OCI-LY7 (cell line): ENCODE measurements around the gene PPP4C. TPM values are rescaled to one million over a fixed set of nuclear protein-coding genes. Genes with fewer than 3 reads are reported as not detected.

Experiments used
- BruUV-seq: library from RNA; stranded (reverse); fragments of 400-500 nt; replicated peaks from 2 replicates; lab custom pipeline; 2021; lab: Mats Ljungman, UMichigan
- CTCF ChIA-PET: fragments of 300-600 bp; sonication (Branson Sonifier 250); formaldehyde crosslinking; loops from one replicate; lab custom pipeline; 2022; ENCODE audit warnings: antibody characterized with exemption; ENCODE audit not compliant: unreplicated experiment; lab: Charles Lee
- POLR2A ChIA-PET: fragments of 300-600 bp; sonication (Branson Sonifier 250); formaldehyde crosslinking; loops from one replicate; lab custom pipeline; 2022; ENCODE audit warnings: antibody characterized with exemption; lab: Charles Lee
- DNase-seq: peaks from one replicate; pipeline ENCODE4 v3.0.0-alpha.2; 2015; ENCODE audit warnings: low spot score
- H2AFZ ChIP-seq: fragments of 200-600 bp; sonication (generic), shearing (Covaris generic); 2 replicates; pipeline ENCODE4 v1.6.1; 2014; ENCODE audit warnings: mild to moderate bottlenecking, antibody characterized with exemption, low read length, moderate library complexity
- H3K27ac ChIP-seq: fragments of 200-600 bp; sonication (generic); 2 replicates; pipeline ENCODE4 v1.5.1; 2014; ENCODE audit warnings: mixed run types, low read depth, mild to moderate bottlenecking, moderate library complexity, low read length, inconsistent platforms; ENCODE audit not compliant: poor library complexity, severe bottlenecking
- H3K36me3 ChIP-seq: fragments of 200-600 bp; sonication (generic); 2 replicates; pipeline ENCODE4 v1.6.1; 2014; ENCODE audit warnings: mild to moderate bottlenecking, antibody characterized with exemption, low read length, moderate library complexity, mixed read lengths; ENCODE audit not compliant: insufficient read depth
- H3K4me1 ChIP-seq: fragments of 200-600 bp; sonication (generic); 2 replicates; pipeline ENCODE4 v1.5.1; 2014; ENCODE audit warnings: mild to moderate bottlenecking, low read length; ENCODE audit not compliant: insufficient read depth, poor library complexity, severe bottlenecking
- H3K4me2 ChIP-seq: fragments of 200-600 bp; sonication (generic); 2 replicates; pipeline ENCODE4 v1.6.1; 2014; ENCODE audit warnings: mild to moderate bottlenecking, low read length
- H3K4me3 ChIP-seq: fragments of 200-600 bp; sonication (generic); 2 replicates; pipeline ENCODE4 v1.5.1; 2014; ENCODE audit warnings: mild to moderate bottlenecking, low read depth, low read length; ENCODE audit not compliant: poor library complexity, severe bottlenecking
- H3K79me2 ChIP-seq: fragments of 200-600 bp; sonication (generic); 2 replicates; pipeline ENCODE4 v1.6.1; 2016; ENCODE audit warnings: low read depth, mild to moderate bottlenecking, low read length, moderate library complexity, mixed read lengths; ENCODE audit not compliant: insufficient read depth
- H3K9me2 ChIP-seq: fragments of 200-600 bp; sonication (generic); 2 replicates; pipeline ENCODE4 v1.6.1; 2016; ENCODE audit warnings: mild to moderate bottlenecking, low read length, mixed read lengths; ENCODE audit not compliant: insufficient read depth
- H3K9me3 ChIP-seq: fragments of 200-600 bp; sonication (generic); 2 replicates; pipeline ENCODE4 v1.6.1; 2014; ENCODE audit warnings: mild to moderate bottlenecking, mixed run types, low read length, mixed read lengths
- H4K20me1 ChIP-seq: fragments of 200-600 bp; sonication (generic); 2 replicates; pipeline ENCODE4 v1.6.1; 2014; ENCODE audit warnings: mild to moderate bottlenecking, antibody characterized with exemption, low read length, moderate library complexity, mixed read lengths; ENCODE audit not compliant: insufficient read depth
- CTCF ChIP-seq: fragments of 200-600 bp; sonication (generic); conservative IDR thresholded peaks from 2 replicates; pipeline ENCODE4 v1.5.1; 2014; ENCODE audit warnings: mild to moderate bottlenecking, antibody characterized with exemption, low read length, moderate library complexity, mixed read lengths
- EZH2phosphoT487 ChIP-seq: fragments of 200-600 bp; sonication (generic); IDR thresholded peaks from 2 replicates; pipeline ENCODE4 v1.6.1; 2018; ENCODE audit warnings: low read depth, borderline replicate concordance, mild to moderate bottlenecking, mixed run types, antibody characterized with exemption, low read length, moderate library complexity, mixed read lengths
- intact Hi-C: fragments of 100-400 bp; cut with micrococcal nuclease; formaldehyde crosslinking; loops from one replicate; pipeline ENCODE4 v1.10.0; 2022; ENCODE audit not compliant: unreplicated experiment
- total RNA-seq, 2 experiments: library from RNA; depleted of rRNA in 1 of 2; stranded (reverse); fragments of >200 nt in 1 of 2; shearing (Covaris generic) in 1 of 2; gene quantifications; 2 replicates each; pipeline ENCODE4 v1.2.3, GENCODE V29; 2014 to 2022

Gene PPP4C
- total RNA-seq, 2 experiments from 2014 or later: 124 to 144 TPM

- Histone ChIP-seq H3K9me2 (no peaks in the 10 kb centered on the region), H3K4me3 (no peak overlapping the region), H3K79me2 (peaks cover 37% of the 10 kb centered on the region), H3K4me1 (peaks cover 39% of the 10 kb centered on the region), H2AFZ (no peak overlapping the region), H3K4me2 (no peak overlapping the region), H3K9me3 (no peaks in the 10 kb centered on the region), H3K27ac (no peak overlapping the region), H3K36me3 (peaks cover 86% of the 10 kb centered on the region), H4K20me1 (peaks cover 14% of the 10 kb centered on the region)
- intact Hi-C loops: no loop called here
- no TSS peak for BruUV-seq
- POLR2A ChIA-PET: interaction anchor here (0.6 to 0.7 kb wide), 2 partner anchors 161 to 617 kb away, joined by 4 to 5 read pairs; no protein-coding TSS in a partner anchor
- CTCF ChIA-PET: no interaction called here
- TF ChIP-seq EZH2phosphoT487 (no peak), CTCF (no peak)
- no peak for DNase-seq
Measured at GRCh38 chr16:30070490-30070889, 5.3 kb upstream of the PPP4C start.

- H3K27ac ChIP-seq: peak overlapping the region; percentile 51
- intact Hi-C loops: no loop called here
- H3K4me3 ChIP-seq: peak overlapping the region; percentile 98
- no peaks in the 10 kb centered on the region for H3K9me3 ChIP-seq
- peaks cover 26% of the 10 kb centered on the region for H3K4me1 ChIP-seq
- ChIA-PET CTCF (no interaction called here), POLR2A (interaction anchor here (0.7 to 1.5 kb wide), 4 partner anchors 10 to 80 kb away, joined by 3 to 5 read pairs (median 4); partner anchors contain the start of genes INO80E and TBX6)
- no peaks in the 10 kb centered on the region for H3K9me2 ChIP-seq
- peaks cover 5% of the 10 kb centered on the region for H4K20me1 ChIP-seq
- peak overlapping the region; percentile 99 for H3K4me2 ChIP-seq
- BruUV-seq: no TSS peak
- no peak for DNase-seq
- peak overlapping the region; percentile 0; the same call in 1 of the 2 replicates for H2AFZ ChIP-seq
- peaks cover 37% of the 10 kb centered on the region for H3K79me2 ChIP-seq
- H3K36me3 ChIP-seq: peaks cover 78% of the 10 kb centered on the region
- TF ChIP-seq CTCF (no peak), EZH2phosphoT487 (no peak)
Measured at GRCh38 chr16:30076276-30076791, 540 bp downstream of the PPP4C start.

GRCh38 chr16:30077656-30078055, 1.9 kb downstream of the PPP4C start:
- BruUV-seq: no TSS peak
- intact Hi-C loops: no loop called here
- CTCF ChIA-PET: no interaction called here

More at GRCh38 chr16:30077656-30078055, 1.9 kb downstream of the PPP4C start:
- TF ChIP-seq CTCF (no peak), EZH2phosphoT487 (no peak)
- peaks cover 37% of the 10 kb centered on the region for H3K79me2 ChIP-seq
- H3K4me3 ChIP-seq: no peak overlapping the region
- H3K4me2 ChIP-seq: peak overlapping the region; percentile 99; the same call in 1 of the 2 replicates
- H3K27ac ChIP-seq: no peak overlapping the region
- H4K20me1 ChIP-seq: peaks cover 5% of the 10 kb centered on the region
- no peak for DNase-seq
- H3K36me3 ChIP-seq: peaks cover 75% of the 10 kb centered on the region
- POLR2A ChIA-PET: interaction anchor here (0.7 to 1.5 kb wide), 3 partner anchors 14 to 258 kb away, joined by 3 read pairs; partner anchors contain the start of genes INO80E and TBX6
- H3K9me3 ChIP-seq: no peaks in the 10 kb centered on the region
- no peaks in the 10 kb centered on the region for H3K9me2 ChIP-seq
- H3K4me1 ChIP-seq: peaks cover 26% of the 10 kb centered on the region
- no peak overlapping the region for H2AFZ ChIP-seq
